ENCODE results near the gene PLEKHJ1.
A peak's percentile ranks its signal among the peaks of the same experiment; 100 is the strongest.

The PLEKHJ1 gene

GRCh38 chr19:2229103-2230032 lies 6.8 kb downstream of the PLEKHJ1 start:
- no peak overlapping the region for H3K9ac ChIP-seq (ENCODE audit: low read length)
- peaks cover 14% of the 10 kb centered on the region for H3K4me1 ChIP-seq (ENCODE audit: low read length)
- H3K4me2 ChIP-seq (ENCODE audit: low read length): no peak overlapping the region
- H3K9me3 ChIP-seq (ENCODE audit: insufficient read depth, low read length): no peaks in the 10 kb centered on the region
- peaks cover 22% of the 10 kb centered on the region for H3K79me2 ChIP-seq (ENCODE audit: low read length)
- no peak overlapping the region for H2AFZ ChIP-seq (ENCODE audit: low read depth, low read length)
- H3K36me3 ChIP-seq (replicated peaks; ENCODE audit: low read depth, low read length): peaks cover 62% of the 10 kb centered on the region
- H3K27ac ChIP-seq (ENCODE audit: low read length): no peak overlapping the region
- peaks cover 24% of the 10 kb centered on the region for H4K20me1 ChIP-seq (ENCODE audit: insufficient read depth, low read length)
- no peaks in the 10 kb centered on the region for H3K27me3 ChIP-seq (ENCODE audit: low read depth, low read length)
- no peak overlapping the region for H3K4me3 ChIP-seq (ENCODE audit: low read length)
- TF ChIP-seq, protein P1, sequence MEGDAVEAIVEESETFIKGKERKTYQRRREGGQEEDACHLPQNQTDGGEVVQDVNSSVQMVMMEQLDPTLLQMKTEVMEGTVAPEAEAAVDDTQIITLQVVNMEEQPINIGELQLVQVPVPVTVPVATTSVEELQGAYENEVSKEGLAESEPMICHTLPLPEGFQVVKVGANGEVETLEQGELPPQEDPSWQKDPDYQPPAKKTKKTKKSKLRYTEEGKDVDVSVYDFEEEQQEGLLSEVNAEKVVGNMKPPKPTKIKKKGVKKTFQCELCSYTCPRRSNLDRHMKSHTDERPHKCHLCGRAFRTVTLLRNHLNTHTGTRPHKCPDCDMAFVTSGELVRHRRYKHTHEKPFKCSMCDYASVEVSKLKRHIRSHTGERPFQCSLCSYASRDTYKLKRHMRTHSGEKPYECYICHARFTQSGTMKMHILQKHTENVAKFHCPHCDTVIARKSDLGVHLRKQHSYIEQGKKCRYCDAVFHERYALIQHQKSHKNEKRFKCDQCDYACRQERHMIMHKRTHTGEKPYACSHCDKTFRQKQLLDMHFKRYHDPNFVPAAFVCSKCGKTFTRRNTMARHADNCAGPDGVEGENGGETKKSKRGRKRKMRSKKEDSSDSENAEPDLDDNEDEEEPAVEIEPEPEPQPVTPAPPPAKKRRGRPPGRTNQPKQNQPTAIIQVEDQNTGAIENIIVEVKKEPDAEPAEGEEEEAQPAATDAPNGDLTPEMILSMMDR (IDR thresholded peaks at IDR 0.05; ENCODE audit: low read depth, low read length): no peak
- no peak for TF ChIP-seq EZH2phosphoT487 (IDR thresholded peaks at IDR 0.05; ENCODE audit: low read depth)

DNA sequence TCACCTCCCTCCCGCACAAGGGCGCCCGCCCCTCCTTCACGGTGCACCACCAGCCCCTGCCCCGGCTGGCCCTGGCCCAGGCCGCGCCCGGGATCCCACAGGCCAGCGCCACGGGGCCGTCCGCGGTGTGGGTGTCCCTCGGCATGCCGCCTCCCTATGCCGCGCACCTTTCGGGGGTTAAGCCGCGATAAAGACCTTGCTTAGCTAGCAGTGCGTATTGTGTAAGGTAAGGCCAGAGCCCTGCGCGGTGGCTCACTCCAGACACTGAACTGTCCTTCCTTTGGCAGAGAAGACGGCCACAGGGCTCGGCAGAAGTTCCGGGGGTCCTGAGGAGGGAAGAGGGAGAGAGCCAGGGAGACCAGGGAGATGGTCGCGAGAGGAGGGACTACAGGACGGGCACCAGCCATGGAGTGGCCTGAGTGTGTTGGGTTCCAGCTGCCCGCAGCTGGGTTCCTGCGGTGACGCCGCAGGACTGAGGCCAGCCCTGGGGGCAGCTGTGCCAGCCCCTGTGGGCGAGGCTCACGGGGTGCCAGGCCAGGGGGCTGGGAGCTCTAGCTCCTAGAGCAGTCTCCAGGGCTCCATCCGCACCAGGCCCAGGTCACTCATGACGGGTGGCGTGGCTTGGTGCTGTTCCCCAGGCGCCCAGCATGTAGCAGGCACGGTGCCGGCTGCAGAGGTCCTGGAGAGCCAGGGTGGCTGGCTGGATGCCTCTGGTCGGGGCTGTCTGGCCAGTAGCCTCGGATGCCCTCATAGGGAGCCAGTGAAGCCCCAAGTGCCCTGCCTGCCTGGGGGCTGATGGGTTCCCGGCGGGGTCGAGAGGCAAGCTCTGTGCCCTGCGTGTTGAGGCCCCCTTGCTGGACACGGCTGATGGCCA lies 7.7 kb downstream of the PLEKHJ1 start:
- H3K4me1 ChIP-seq (ENCODE audit: low read length): peaks cover 14% of the 10 kb centered on the region
- peak overlapping the region; percentile 20; the same call in 1 of the 2 replicates for H3K9ac ChIP-seq (ENCODE audit: low read length)
- peaks cover 59% of the 10 kb centered on the region for H3K36me3 ChIP-seq (replicated peaks; ENCODE audit: low read depth, low read length)
- TF ChIP-seq EZH2phosphoT487 (IDR thresholded peaks at IDR 0.05; ENCODE audit: low read depth): no peak
- TF ChIP-seq, protein P1 (IDR thresholded peaks at IDR 0.05; ENCODE audit: low read depth, low read length): no peak
- peak overlapping the region; percentile 41 for H3K27ac ChIP-seq (ENCODE audit: low read length)
- no peaks in the 10 kb centered on the region for H3K9me3 ChIP-seq (ENCODE audit: insufficient read depth, low read length)
- peak overlapping the region; percentile 65 for H3K4me2 ChIP-seq (ENCODE audit: low read length)
- peaks cover 12% of the 10 kb centered on the region; the same call in 1 of the 2 replicates for H3K79me2 ChIP-seq (ENCODE audit: low read length)
- H2AFZ ChIP-seq (ENCODE audit: low read depth, low read length): no peak overlapping the region
- H3K4me3 ChIP-seq (ENCODE audit: low read length): peak overlapping the region; percentile 36
- H3K27me3 ChIP-seq (ENCODE audit: low read depth, low read length): no peaks in the 10 kb centered on the region
- H4K20me1 ChIP-seq (ENCODE audit: insufficient read depth, low read length): peaks cover 28% of the 10 kb centered on the region

DNA sequence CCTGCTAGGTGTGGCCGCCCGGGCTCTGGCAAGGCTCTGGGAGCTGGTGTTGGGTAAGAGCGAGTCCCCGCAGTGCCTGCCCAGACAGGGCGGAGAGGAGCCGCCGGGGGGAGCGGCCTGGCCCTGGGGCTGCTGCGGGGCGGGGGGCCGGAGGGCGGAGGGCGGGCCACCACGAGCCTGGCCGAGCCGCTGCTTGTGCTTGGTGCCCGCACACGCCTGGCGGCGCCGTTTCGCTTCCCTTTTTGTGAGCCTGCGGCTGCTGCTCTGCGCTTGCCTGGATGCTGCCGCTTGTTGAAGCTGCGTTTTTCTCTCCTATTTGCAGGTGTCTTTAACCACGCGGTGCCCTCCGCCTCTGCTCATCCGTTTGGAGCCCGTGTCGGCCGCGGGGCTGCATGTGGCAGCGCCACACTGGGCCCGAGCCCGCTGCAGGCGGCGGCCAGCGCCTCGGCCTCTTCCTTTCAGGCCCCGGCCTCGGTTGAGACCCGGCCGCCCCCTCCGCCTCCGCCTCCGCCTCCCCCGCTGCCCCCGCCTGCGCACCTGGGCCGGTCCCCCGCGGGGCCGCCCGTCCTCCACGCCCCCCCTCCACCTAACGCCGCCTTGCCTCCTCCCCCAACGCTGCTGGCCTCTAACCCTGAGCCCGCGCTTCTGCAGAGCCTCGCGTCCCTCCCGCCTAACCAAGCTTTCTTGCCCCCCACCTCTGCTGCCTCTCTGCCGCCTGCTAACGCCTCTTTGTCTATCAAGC lies 8.5 kb downstream of the PLEKHJ1 start:
- Histone ChIP-seq H3K4me2 (ENCODE audit: low read length) (peak overlapping the region; percentile 65), H3K36me3 (replicated peaks; ENCODE audit: low read depth, low read length) (peaks cover 56% of the 10 kb centered on the region), H3K9ac (ENCODE audit: low read length) (peak overlapping the region; percentile 20; the same call in 1 of the 2 replicates), H3K27me3 (ENCODE audit: low read depth, low read length) (no peaks in the 10 kb centered on the region), H2AFZ (ENCODE audit: low read depth, low read length) (no peak overlapping the region), H3K4me3 (ENCODE audit: low read length) (peak overlapping the region; percentile 36), H3K4me1 (ENCODE audit: low read length) (peaks cover 14% of the 10 kb centered on the region), H3K9me3 (ENCODE audit: insufficient read depth, low read length) (no peaks in the 10 kb centered on the region), H3K27ac (ENCODE audit: low read length) (peak overlapping the region; percentile 41), H3K79me2 (ENCODE audit: low read length) (peaks cover 4% of the 10 kb centered on the region; the same call in 1 of the 2 replicates), H4K20me1 (ENCODE audit: insufficient read depth, low read length) (peaks cover 28% of the 10 kb centered on the region)
- TF ChIP-seq, protein P1 (IDR thresholded peaks at IDR 0.05; ENCODE audit: low read depth, low read length): peak; percentile 39
- no peak for TF ChIP-seq EZH2phosphoT487 (IDR thresholded peaks at IDR 0.05; ENCODE audit: low read depth)
